Loucy (cell line): ENCODE data around the gene MCM9.

ENCODE experiments used
- H2AFZ ChIP-seq: fragments of 200-600 bp; sonication (generic); 2 replicates; pipeline ENCODE4 v1.6.0; 2016; ENCODE audit warnings: antibody characterized with exemption, mild to moderate bottlenecking, low read length, moderate library complexity
- H3F3A ChIP-seq: fragments of 200-600 bp; 2 replicates; pipeline ENCODE4 v1.6.0; 2016; ENCODE audit warnings: antibody characterized with exemption, low read depth, mild to moderate bottlenecking
- H3K27me3 ChIP-seq: fragments of 200-600 bp; sonication (generic); 2 replicates; pipeline ENCODE4 v1.6.1; 2014; ENCODE audit warnings: low read length, mild to moderate bottlenecking; ENCODE audit not compliant: insufficient read depth, poor library complexity, severe bottlenecking
- H3K36me3 ChIP-seq: fragments of 200-600 bp; sonication (generic); 2 replicates; pipeline ENCODE4 v1.6.1; 2016; ENCODE audit warnings: low read length; ENCODE audit not compliant: insufficient read depth
- H3K4me1 ChIP-seq: fragments of 200-600 bp; sonication (generic); 2 replicates; pipeline ENCODE4 v1.5.1; 2014; ENCODE audit warnings: low read length, mild to moderate bottlenecking; ENCODE audit not compliant: insufficient read depth, poor library complexity, severe bottlenecking
- H3K4me2 ChIP-seq: fragments of 200-600 bp; sonication (generic); 2 replicates; pipeline ENCODE4 v1.6.0; 2014; ENCODE audit warnings: antibody characterized with exemption, low read length, low read depth, mild to moderate bottlenecking; ENCODE audit not compliant: poor library complexity, severe bottlenecking
- H3K4me3 ChIP-seq: fragments of 200-600 bp; sonication (generic); 2 replicates; pipeline ENCODE4 v1.5.1; 2014; ENCODE audit warnings: low read length, mild to moderate bottlenecking, mixed read lengths; ENCODE audit not compliant: poor library complexity, severe bottlenecking
- H3K79me2 ChIP-seq: fragments of 200-600 bp; sonication (generic); 2 replicates; pipeline ENCODE4 v1.6.1; 2014; ENCODE audit warnings: low read length; ENCODE audit not compliant: insufficient read depth
- H3K9ac ChIP-seq: fragments of 200-600 bp; sonication (generic); 2 replicates; pipeline ENCODE4 v1.6.0; 2014; ENCODE audit warnings: mild to moderate bottlenecking, low read depth, low read length, moderate library complexity; ENCODE audit not compliant: poor library complexity, severe bottlenecking
- H3K9me2 ChIP-seq: fragments of 200-600 bp; sonication (generic); replicated peaks from 2 replicates; pipeline ENCODE4 v1.6.1; 2016; ENCODE audit warnings: low read depth, low read length, mixed read lengths
- H3K9me3 ChIP-seq: fragments of 200-600 bp; sonication (generic); 2 replicates; pipeline ENCODE4 v1.6.1; 2014; ENCODE audit warnings: mild to moderate bottlenecking, antibody characterized with exemption, low read length, low read depth; ENCODE audit not compliant: insufficient read depth
- H4K20me1 ChIP-seq: fragments of 200-600 bp; sonication (generic); 2 replicates; pipeline ENCODE4 v1.6.0; 2014; ENCODE audit warnings: antibody characterized with exemption, low read length, mild to moderate bottlenecking; ENCODE audit not compliant: insufficient read depth, poor library complexity, severe bottlenecking
- CTCF ChIP-seq: fragments of 200-600 bp; sonication (generic); conservative IDR thresholded peaks from 2 replicates; pipeline ENCODE4 v1.5.1; 2014; ENCODE audit warnings: mild to moderate bottlenecking, antibody characterized with exemption, low read length
- EZH2phosphoT487 ChIP-seq: fragments of 200-600 bp; IDR thresholded peaks from 2 replicates; pipeline ENCODE4 v1.6.1; 2018; ENCODE audit warnings: antibody characterized with exemption, mild to moderate bottlenecking, moderate library complexity, borderline replicate concordance

Gene MCM9

GRCh38 chr6:118963003-118963402, 28.0 kb upstream of the MCM9 start:
- TF ChIP-seq CTCF = peak; percentile 60
- TF ChIP-seq EZH2phosphoT487 = no peak
- no peaks in the 10 kb centered on the region for H3K9me3 ChIP-seq
- no peaks in the 10 kb centered on the region for H3K79me2 ChIP-seq
- no peak overlapping the region for H3K9ac ChIP-seq
- H3K4me3 ChIP-seq = no peak overlapping the region
- no peaks in the 10 kb centered on the region for H3K4me1 ChIP-seq
- no peaks in the 10 kb centered on the region for H3K27me3 ChIP-seq
- no peak overlapping the region for H3K4me2 ChIP-seq
- no peaks in the 10 kb centered on the region for H3K36me3 ChIP-seq
- H3K9me2 ChIP-seq = no peaks in the 10 kb centered on the region
- no peaks in the 10 kb centered on the region for H4K20me1 ChIP-seq
- no peak overlapping the region for H2AFZ ChIP-seq
- H3F3A ChIP-seq = no peaks in the 10 kb centered on the region

GRCh38 chr6:118959903-118960302, 24.9 kb upstream of the MCM9 start:
- Histone ChIP-seq H3K9me3 (no peaks in the 10 kb centered on the region), H3K4me3 (no peak overlapping the region), H3K4me1 (no peaks in the 10 kb centered on the region), H2AFZ (no peak overlapping the region), H3K4me2 (no peak overlapping the region), H3F3A (no peaks in the 10 kb centered on the region), H3K9me2 (no peaks in the 10 kb centered on the region), H3K27me3 (no peaks in the 10 kb centered on the region), H3K79me2 (no peaks in the 10 kb centered on the region), H3K36me3 (no peaks in the 10 kb centered on the region), H4K20me1 (no peaks in the 10 kb centered on the region), H3K9ac (no peak overlapping the region)
- TF ChIP-seq CTCF (no peak), EZH2phosphoT487 (no peak)

- Histone ChIP-seq H2AFZ (no peak overlapping the region), H3K4me2 (no peak overlapping the region), H3K4me3 (no peak overlapping the region), H3F3A (no peaks in the 10 kb centered on the region), H3K9me2 (no peaks in the 10 kb centered on the region), H3K36me3 (no peaks in the 10 kb centered on the region), H3K4me1 (no peaks in the 10 kb centered on the region), H3K79me2 (no peaks in the 10 kb centered on the region), H3K9ac (no peak overlapping the region), H4K20me1 (no peaks in the 10 kb centered on the region), H3K27me3 (no peaks in the 10 kb centered on the region), H3K9me3 (no peaks in the 10 kb centered on the region)
- TF ChIP-seq EZH2phosphoT487 (no peak), CTCF (no peak)
Measured at GRCh38 chr6:118953391-118953790, 18.4 kb upstream of the MCM9 start.
